HepG2 (cell line): Measurements from ENCODE around the gene CENPE.

Experiments used
- ARNT ChIP-seq: fragments of 450-650 bp; IDR thresholded peaks from 2 replicates; pipeline ENCODE4 v1.6.1; 2017
- GABPA ChIP-seq, 2 experiments: IDR thresholded peaks; 2 replicates each; pipeline ENCODE4 v1.6.1; 2011 to 2016; ENCODE audit warnings: low read depth in 2 of 2, low read length in 1 of 2, missing biosample characterization in 1 of 2, missing genetic modification characterization in 1 of 2
- NCOR1 ChIP-seq: fragments of 200-600 bp; sonication (generic); IDR thresholded peaks from 2 replicates; pipeline ENCODE4 v1.7.0; 2017; ENCODE audit warnings: antibody characterized with exemption, low read length, borderline replicate concordance
- POLR2A ChIP-seq, 2 experiments: IDR thresholded peaks; 2 replicates each; pipeline ENCODE4 v1.6.1; 2011; ENCODE audit warnings: low read depth in 2 of 2, low read length in 2 of 2, mild to moderate bottlenecking in 1 of 2, moderate library complexity in 1 of 2; ENCODE audit not compliant: insufficient read depth in 1 of 2
- RFX5 ChIP-seq: IDR thresholded peaks from 2 replicates; pipeline ENCODE4 v1.6.1; 2011; ENCODE audit warnings: low read depth, low read length, improper control_type of control experiment
- SALL2 ChIP-seq: sonication (generic); formaldehyde crosslinking; IDR thresholded peaks from 2 replicates; pipeline ENCODE4 v1.8.1; 2023; ENCODE audit warnings: mild to moderate bottlenecking, missing genetic modification reagents, inconsistent platforms
- TAF15 ChIP-seq: fragments of 200-400 bp; formaldehyde crosslinking; IDR thresholded peaks from one replicate; pipeline ENCODE4 v1.6.1; 2018; ENCODE audit warnings: mild to moderate bottlenecking, low read depth, low read length; ENCODE audit not compliant: poor library complexity, severe bottlenecking

GRCh38 chr4:103204111-103204510 is 6.0 kb upstream of the CENPE start:
- no peak for TF ChIP-seq RFX5
- TF ChIP-seq ARNT: no peak
- TF ChIP-seq TAF15: no peak
- TF ChIP-seq POLR2A (IDR thresholded peaks at IDR 0.05; ENCODE audit: insufficient read depth in 1 of 2, low read depth in 2 of 2, low read length in 2 of 2): no peak
- TF ChIP-seq SALL2 (CRISPR knock-in tag): no peak
- no peak for TF ChIP-seq NCOR1
- TF ChIP-seq GABPA (IDR thresholded peaks at IDR 0.05; ENCODE audit: low read depth, low read length): no peak
- TF ChIP-seq GABPA (CRISPR knock-in tag; IDR thresholded peaks at IDR 0.05; ENCODE audit: low read depth): no peak
